ENCODE results near the gene PCDH18. TPM values are rescaled to one million over a fixed set of nuclear protein-coding genes. Genes with fewer than 3 reads are reported as not detected.

PCDH18 gene
- total and polyA plus RNA-seq, 2 experiments from 2014 or later: 119 to 255 TPM

DNA sequence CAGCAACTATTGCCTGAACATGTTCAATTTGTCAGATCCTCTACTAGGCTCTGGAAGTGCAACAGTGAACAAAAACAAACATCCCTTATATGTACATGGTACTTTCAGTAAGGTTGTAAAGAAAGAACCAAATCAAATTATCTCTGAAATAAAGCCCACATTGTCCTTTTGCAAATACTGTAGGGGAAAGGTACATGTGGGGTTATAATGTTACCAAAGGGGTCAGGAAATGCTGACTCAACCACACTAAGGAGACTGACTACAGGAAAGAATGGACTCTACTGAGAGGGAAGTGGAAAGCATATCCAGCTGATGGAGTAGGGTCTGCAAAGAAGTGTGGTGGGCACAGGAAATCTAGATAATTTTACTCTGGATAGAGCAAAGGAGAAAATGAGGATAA, 61.5 kb downstream of the PCDH18 start:
- in situ Hi-C loops (cut with MboI): no loop called here
- Histone ChIP-seq H4K20me1 (ENCODE audit: insufficient read depth) (no peaks in the 10 kb centered on the region), H3K9me2 (ENCODE audit: insufficient read depth) (no peaks in the 10 kb centered on the region), H3K79me2 (ENCODE audit: insufficient read depth) (no peaks in the 10 kb centered on the region), H3K9ac (no peak overlapping the region), H2AFZ (no peak overlapping the region), H3F3A (ENCODE audit: insufficient read depth) (peaks cover 10% of the 10 kb centered on the region; the same call in 1 of the 2 replicates), H3K27ac (no peak overlapping the region), H3K27me3 (replicated peaks; ENCODE audit: insufficient read depth) (no peaks in the 10 kb centered on the region), H3K9me3 (ENCODE audit: low read depth) (no peaks in the 10 kb centered on the region), H3K36me3 (ENCODE audit: low read depth) (no peaks in the 10 kb centered on the region), H3K4me1 (ENCODE audit: insufficient read depth) (peaks cover 14% of the 10 kb centered on the region), H3K4me3 (no peak overlapping the region), H3K4me2 (ENCODE audit: unreplicated experiment) (no peak overlapping the region)
- TF ChIP-seq EZH2phosphoT487 (IDR thresholded peaks at IDR 0.05; ENCODE audit: insufficient read depth, low read depth) (no peak), EZH2 (IDR thresholded peaks at IDR 0.05; ENCODE audit: insufficient read depth, poor library complexity, severe bottlenecking) (no peak)
- no peak for DNase-seq

Measured in GM23248 (cell line).